Ureter (tissue), 1 donor: ENCODE data around the gene PCDHGB7. TPM values are rescaled to one million over a fixed set of nuclear protein-coding genes. Genes with fewer than 3 reads are reported as not detected.
"Not testable (repeated sequence)": the region's sequence is repeated elsewhere in the genome, so short reads cannot be mapped to it uniquely, and the experiment has no call there.

Source experiments
- DNase-seq: peaks from one replicate; pipeline ENCODE4 v3.0.0-alpha.2; 2020; ENCODE audit warnings: low spot score
- total RNA-seq: library from RNA; stranded (reverse); gene quantifications from one replicate; pipeline ENCODE4 v1.2.4, GENCODE V29; 2023
- donor health status: DM: yes; HTN: yes; CAD: no.

PCDHGB7 gene
- total RNA-seq, 1 donor from 2014 or later: 11.7 TPM

DNA sequence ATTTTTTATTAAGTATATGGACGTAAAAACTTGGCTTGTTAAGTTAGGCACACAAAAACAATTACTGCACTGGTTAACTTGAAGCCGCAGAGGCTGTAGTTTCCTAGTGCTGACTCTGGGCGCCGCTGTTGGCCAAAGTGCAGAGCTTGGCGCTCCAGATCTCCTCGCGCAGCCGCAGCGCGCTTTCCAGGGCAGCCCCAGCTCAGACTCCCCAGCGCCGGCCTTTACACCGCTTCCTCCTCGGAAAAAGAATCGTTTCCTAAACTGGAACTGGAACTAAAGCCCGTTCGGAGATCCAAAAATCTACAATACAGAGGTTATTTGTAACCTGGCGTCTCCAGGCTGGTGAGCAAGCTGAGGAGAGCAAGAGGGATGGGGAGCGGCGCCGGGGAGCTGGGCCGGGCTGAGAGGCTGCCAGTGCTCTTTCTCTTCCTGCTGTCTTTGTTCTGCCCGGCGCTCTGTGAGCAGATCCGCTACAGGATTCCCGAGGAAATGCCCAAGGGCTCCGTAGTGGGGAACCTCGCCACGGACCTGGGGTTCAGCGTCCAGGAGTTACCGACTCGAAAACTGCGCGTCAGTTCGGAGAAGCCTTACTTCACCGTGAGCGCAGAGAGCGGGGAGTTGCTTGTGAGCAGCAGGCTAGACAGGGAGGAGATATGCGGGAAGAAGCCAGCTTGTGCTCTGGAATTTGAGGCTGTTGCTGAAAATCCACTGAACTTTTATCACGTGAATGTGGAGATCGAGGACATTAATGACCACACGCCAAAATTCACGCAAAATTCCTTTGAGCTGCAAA lies 19.5 kb upstream of the PCDHGB7 start, which contains the start of gene PCDHGB5:
Gene PCDHGB5 (plus strand): TSS at position 192 of the 796 bp plus-strand sequence. CDS start 181 bp downstream, at position 373.
- DNase-seq: not testable (repeated sequence)

DNA sequence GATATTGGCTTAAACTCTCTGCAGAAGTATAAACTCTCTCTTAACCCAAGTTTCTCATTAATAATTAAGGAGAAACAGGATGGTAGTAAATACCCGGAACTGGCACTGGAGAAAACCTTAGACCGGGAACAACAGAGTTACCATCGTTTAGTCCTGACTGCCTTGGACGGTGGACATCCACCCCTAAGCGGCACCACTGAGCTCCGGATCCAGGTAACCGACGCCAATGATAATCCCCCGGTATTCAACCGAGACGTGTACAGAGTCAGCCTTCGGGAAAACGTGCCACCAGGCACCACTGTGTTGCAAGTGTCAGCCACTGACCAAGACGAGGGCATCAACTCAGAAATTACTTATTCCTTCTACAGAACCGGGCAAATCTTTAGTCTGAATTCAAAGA lies 18.9 kb upstream of the PCDHGB7 start:
- no peak for DNase-seq

DNA sequence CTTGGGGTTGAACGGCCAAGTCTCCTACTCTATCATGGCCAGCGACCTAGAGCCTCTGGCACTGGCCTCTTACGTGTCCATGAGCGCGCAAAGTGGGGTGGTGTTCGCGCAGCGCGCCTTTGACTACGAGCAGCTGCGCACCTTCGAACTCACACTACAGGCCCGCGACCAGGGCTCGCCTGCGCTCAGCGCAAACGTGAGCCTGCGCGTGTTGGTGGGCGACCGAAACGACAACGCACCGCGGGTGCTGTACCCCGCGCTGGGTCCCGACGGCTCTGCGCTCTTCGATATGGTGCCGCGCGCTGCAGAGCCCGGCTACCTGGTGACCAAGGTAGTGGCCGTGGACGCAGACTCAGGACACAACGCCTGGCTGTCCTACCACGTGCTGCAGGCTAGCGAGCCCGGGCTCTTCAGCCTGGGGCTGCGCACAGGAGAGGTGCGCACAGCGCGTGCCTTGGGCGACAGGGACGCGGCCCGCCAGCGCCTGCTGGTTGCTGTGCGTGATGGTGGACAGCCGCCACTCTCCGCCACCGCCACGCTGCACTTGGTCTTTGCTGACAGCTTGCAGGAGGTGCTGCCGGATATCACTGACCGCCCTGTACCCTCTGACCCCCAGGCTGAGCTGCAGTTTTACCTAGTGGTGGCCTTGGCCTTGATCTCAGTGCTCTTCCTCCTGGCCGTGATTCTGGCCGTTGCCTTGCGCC lies 17.8 kb upstream of the PCDHGB7 start:
- no peak for DNase-seq

DNA sequence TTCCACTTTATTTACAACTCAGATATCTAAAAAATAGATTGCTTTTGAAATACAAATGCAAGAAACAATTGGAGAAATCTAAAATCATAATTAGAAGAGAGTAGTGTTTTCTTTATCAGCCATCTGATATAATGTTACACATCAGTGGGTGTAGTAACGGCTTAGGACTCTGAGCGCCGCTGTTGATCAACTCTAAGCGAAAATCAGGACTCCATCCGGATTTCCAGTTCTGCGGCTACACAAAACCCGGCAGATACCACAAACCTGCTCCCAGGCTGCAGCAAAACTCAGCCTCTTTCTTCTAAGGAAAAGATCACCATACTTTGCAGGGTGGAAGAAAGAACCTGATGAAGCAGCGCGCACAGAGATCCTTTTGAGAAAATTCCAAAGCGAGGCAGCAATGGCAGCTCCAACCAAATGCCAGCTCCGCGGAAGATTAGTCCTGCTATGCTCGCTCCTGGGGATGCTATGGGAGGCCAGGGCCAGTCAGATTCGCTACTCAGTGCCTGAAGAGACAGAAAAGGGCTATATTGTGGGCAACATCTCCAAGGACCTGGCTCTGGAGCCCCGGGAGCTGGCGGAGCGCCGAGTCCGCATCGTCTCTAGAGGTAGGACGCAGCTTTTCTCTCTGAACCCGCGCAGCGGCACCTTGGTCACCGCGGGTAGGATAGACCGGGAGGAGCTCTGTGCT lies 14.8 kb upstream of the PCDHGB7 start, which contains the start of gene PCDHGA9:
Gene PCDHGA9 (plus strand): TSS at position 226 of the 691 bp plus-strand sequence. CDS start 175 bp downstream, at position 401.
- no peak for DNase-seq

DNA sequence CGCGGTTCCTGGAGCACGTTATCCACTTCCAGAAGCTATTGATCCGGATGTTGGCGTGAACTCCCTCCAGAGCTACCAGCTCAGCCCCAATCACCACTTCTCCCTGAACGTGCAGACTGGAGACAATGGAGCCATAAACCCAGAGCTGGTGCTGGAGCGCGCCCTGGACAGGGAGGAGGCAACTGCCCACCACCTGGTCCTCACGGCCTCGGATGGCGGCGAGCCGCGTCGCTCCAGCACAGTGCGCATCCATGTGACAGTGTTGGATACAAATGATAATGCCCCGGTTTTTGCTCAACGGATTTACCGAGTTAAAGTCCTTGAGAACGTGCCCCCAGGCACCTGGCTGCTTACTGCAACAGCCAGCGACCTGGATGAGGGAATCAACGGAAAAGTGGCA lies 14.1 kb upstream of the PCDHGB7 start:
- DNase-seq: no peak

DNA sequence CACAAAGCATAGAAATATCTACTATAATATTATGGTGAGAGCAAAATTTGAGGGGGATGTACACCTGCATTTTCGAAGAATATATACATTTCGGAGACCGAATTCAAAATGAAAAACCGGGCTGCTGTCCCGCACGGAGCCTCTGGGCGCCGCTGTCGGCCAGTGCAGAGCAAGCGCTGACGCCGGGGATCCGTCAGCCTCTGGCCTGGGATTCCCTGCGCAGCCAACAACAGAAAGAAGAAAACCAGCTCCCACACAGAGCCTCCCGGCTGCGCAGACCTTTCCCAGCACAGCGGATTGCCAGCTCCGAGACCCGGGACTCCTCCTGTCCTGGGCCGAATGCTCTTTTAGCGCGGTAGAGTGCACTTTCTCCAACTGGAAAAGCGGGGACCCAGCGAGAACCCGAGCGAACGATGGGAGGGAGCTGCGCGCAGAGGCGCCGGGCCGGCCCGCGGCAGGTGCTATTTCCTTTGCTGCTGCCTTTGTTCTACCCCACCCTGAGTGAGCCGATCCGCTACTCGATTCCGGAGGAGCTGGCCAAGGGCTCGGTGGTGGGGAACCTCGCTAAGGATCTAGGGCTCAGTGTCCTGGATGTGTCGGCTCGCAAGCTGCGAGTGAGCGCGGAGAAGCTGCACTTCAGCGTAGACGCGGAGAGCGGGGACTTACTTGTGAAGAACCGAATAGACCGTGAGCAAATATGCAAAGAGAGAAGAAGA lies 9.5 kb upstream of the PCDHGB7 start, which contains the start of gene PCDHGB6:
Gene PCDHGB6 (plus strand): TSS at position 232 of the 716 bp plus-strand sequence. CDS start 182 bp downstream, at position 414.
- DNase-seq: not testable (repeated sequence)

DNA sequence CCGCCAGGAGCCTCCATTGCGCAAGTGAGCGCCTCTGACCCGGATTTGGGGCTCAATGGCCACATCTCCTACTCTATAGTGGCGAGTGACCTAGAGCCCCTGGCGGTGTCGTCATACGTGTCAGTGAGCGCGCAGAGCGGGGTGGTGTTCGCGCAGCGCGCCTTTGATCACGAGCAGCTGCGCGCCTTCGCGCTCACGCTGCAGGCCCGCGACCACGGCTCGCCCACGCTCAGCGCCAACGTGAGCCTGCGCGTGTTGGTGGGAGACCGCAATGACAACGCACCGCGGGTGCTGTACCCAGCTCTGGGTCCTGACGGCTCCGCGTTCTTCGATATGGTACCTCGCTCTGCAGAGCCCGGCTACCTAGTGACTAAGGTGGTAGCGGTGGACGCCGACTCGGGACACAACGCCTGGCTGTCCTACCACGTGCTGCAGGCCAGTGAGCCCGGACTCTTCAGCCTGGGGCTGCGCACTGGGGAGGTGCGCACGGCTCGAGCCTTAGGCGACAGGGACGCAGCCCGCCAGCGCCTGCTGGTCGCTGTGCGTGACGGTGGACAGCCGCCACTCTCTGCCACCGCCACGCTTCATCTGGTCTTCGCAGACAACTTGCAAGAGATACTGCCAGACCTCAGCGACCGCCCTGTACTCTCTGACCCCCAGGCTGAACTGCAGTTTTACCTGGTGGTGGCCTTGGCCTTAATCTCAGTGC lies 7.7 kb upstream of the PCDHGB7 start:
- DNase-seq: no peak

DNA sequence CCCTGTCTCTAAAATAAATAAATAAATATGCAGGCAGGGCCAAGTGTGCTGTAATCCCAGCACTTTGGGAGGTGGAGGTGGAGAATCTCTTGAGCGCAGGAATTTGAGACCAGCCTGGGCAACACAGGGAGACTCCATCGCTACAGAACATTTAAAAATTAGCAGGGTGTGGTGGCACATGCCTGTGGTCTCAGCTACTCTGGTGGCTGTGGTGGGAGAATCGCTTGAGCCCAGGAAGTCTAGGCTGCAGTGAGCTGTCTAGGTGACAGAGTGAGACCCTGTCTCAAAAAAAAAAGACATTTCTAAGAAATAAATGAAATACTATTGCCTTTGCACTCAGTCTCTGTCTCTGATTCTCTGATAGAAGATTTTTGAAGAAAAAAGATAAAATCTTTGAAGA lies 5.9 kb upstream of the PCDHGB7 start:
- DNase-seq: no peak

DNA sequence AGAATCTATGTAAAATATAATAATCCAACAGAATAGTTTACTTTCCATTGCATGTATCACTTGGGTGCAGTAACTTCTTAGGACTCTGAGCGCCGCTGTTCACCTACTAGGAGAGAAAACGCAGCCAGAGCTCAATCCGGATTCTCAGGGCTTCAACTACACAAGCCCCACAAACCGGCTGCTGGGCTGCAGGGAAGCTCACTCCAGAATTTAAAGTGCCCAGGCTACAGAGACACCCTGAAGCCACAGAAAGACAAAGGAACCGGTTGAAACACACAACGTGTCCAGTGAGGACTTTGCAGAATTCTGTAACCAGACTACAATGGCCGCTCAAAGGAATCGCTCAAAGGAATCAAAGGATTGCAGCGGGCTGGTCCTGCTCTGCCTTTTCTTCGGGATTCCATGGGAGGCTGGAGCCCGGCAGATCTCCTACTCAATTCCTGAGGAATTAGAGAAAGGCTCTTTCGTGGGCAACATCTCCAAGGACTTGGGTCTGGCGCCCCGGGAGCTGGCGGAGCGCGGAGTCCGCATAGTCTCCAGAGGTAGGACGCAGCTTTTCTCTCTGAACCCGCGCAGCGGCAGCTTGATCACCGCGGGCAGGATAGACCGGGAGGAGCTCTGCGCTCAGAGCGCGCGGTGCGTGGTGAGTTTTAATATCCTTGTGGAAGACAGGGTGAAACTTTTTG lies 4.5 kb upstream of the PCDHGB7 start, which contains the start of gene PCDHGA10:
Gene PCDHGA10 (plus strand): TSS at position 134 of the 686 bp plus-strand sequence. CDS start 189 bp downstream, at position 323.
- no peak for DNase-seq

DNA sequence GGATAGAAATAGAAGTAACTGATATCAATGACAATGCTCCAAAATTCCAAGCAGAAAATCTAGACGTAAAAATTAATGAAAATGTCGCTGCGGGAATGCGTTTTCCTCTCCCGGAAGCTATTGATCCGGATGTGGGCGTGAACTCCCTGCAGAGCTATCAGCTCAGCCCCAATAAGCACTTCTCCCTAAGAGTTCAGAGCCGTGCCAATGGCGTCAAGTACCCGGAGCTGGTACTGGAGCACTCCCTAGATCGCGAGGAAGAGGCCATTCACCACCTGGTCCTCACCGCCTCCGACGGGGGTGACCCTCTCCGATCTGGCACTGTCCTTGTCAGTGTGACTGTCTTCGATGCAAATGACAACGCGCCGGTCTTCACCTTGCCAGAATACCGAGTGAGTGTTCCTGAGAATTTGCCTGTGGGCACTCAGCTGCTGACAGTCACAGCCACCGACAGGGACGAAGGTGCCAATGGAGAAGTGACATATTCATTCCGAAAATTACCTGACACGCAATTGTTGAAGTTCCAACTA lies 3.9 kb upstream of the PCDHGB7 start:
- DNase-seq: no peak

DNA sequence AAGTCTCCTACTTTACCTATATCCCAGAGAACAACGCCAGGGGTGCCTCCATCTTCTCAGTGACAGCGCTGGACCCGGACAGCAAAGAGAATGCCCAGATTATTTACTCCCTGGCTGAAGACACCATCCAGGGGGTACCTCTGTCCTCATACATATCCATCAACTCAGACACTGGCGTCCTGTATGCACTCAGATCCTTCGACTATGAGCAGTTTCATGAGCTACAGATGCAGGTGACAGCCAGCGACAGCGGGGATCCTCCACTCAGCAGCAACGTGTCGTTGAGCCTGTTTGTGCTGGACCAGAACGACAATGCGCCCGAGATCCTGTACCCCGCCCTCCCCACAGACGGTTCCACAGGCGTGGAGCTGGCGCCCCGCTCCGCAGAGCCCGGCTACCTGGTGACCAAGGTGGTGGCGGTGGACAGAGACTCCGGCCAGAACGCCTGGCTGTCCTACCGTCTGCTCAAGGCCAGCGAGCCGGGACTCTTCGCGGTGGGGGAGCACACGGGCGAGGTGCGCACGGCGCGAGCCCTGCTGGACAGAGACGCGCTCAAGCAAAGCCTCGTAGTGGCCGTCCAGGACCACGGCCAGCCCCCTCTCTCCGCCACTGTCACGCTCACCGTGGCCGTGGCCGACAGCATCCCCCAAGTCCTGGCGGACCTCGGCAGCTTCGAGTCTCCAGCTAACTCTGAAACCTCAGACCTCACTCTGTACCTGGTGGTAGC lies 2.8 kb upstream of the PCDHGB7 start:
- DNase-seq: not testable (repeated sequence)

DNA sequence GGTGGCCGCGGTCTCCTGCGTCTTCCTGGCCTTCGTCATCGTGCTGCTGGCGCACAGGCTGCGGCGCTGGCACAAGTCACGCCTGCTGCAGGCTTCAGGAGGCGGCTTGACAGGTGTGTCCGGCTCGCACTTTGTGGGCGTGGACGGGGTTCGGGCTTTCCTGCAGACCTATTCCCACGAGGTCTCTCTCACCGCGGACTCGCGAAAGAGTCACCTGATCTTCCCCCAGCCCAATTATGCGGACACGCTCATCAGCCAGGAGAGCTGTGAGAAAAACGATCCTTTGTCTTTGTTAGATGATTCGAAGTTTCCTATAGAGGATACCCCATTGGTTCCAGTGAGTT lies 2.2 kb upstream of the PCDHGB7 start:
- DNase-seq: not testable (repeated sequence)

DNA sequence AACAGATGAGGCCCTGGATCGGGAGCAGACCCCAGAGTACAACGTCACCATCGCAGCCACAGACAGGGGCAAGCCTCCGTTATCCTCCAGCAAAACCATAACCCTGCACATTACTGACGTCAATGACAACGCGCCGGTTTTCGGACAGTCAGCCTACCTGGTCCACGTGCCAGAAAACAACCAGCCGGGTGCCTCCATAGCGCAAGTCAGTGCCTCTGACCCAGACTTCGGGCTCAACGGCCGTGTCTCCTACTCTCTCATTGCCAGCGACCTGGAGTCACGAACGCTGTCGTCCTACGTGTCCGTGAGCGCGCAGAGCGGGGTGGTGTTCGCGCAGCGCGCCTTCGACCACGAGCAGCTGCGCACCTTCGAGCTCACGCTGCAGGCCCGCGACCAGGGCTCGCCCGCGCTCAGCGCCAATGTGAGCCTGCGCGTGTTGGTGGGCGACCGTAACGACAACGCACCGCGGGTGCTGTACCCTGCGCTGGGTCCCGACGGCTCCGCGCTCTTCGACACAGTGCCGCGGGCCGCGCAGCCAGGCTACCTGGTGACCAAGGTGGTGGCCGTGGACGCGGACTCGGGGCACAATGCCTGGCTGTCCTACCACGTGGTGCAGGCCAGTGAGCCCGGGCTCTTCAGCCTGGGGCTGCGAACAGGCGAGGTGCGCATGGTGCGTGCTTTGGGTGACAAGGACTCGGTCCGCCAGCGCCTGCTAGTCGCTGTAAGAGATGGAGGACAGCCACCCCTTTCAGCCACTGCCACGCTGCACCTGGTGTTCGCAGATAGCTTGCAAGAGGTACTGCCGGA lies 1.8 kb downstream of the PCDHGB7 start:
- no peak for DNase-seq

DNA sequence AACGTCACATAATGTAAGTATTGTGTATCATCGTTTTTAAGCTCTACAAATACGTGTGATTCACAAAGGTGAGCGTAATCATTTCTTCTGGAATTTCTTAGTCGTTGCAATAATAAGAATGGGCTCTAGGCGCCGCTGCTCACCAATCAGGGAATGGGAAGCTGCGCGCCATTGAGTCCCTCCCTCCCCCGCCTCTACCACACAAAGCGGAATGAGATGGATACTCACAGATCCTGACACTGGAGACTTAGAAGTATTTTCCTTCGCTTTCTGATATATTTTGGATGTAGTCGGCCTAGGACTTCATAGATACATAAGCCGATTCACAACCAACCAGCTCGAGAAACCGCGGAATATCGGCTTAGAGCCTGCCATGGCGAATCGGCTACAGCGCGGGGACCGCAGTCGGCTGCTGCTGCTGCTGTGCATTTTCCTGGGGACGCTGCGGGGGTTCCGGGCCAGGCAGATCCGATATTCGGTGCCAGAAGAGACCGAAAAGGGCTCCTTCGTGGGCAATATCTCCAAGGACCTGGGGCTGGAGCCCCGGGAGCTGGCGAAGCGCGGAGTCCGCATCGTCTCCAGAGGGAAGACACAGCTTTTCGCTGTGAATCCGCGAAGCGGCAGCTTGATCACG lies 3.5 kb downstream of the PCDHGB7 start, which contains the start of gene PCDHGA11:
Gene PCDHGA11 (plus strand): TSS at position 197 of the 634 bp plus-strand sequence. CDS start 177 bp downstream, at position 374.
- DNase-seq: no peak

DNA sequence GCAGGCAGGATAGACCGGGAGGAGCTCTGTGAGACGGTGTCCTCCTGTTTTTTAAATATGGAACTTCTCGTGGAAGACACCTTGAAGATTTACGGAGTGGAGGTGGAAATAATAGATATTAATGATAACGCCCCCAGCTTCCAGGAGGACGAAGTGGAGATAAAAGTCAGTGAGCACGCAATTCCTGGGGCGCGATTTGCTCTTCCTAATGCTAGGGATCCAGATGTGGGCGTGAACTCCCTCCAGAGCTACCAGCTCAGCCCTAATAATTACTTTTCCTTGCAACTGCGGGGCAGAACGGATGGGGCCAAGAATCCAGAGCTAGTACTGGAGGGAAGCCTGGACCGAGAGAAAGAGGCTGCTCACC lies 4.0 kb downstream of the PCDHGB7 start:
- no peak for DNase-seq

DNA sequence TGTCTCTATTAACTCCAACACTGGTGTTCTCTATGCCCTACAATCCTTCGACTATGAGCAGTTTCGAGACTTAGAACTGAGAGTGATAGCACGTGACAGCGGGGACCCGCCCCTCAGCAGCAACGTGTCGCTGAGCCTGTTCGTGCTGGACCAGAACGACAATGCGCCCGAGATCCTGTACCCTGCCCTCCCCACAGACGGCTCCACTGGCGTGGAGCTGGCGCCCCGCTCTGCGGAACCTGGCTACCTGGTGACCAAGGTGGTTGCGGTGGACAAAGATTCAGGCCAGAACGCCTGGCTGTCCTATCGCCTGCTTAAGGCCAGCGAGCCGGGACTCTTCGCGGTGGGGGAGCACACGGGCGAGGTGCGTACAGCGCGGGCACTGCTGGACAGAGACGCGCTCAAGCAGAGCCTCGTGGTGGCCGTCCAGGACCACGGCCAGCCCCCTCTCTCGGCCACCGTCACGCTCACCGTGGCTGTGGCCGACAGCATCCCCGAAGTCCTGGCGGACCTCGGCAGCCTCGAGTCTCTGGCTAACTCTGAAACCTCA lies 5.3 kb downstream of the PCDHGB7 start:
- no peak for DNase-seq

DNA sequence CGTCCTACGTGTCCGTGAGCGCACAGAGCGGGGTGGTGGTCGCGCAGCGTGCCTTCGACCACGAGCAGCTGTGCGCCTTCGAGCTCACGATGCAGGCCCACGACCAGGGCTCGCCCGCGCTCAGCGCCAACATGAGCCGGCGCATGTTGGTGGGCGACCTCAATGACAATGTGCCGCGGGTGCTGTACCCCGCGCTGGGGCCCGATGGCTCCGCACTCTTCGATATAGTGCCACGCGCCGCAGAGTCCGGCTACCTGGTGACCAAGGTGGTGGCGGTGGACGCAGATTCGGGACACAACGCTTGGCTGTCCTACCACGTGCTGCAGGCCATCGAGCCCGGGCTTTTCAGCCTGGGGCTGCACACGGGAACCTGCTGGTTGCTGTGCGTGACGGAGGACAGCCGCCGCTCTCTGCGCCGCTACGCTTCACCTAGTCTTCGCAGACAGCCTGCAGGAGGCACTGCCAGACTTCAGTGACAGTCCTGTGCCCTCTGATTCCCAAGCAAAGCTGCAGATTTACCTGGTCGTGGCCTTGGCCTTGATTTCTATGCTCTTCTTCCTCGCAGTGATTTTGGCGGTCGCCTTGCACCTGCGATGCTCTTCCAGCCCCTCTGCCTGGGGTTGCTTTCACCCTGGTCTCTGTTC lies 10.4 kb downstream of the PCDHGB7 start:
- no peak for DNase-seq
